HUES48 (cell line): ENCODE results near the gene IER5.

Experiments used
- H3K27ac ChIP-seq: one replicate; pipeline ENCODE4 v1.7.0; 2013; ENCODE audit warnings: low read depth, low read length, inconsistent platforms
- H3K27me3 ChIP-seq: 2 replicates; pipeline ENCODE4 v1.6.1; 2013; ENCODE audit warnings: mild to moderate bottlenecking, low read length; ENCODE audit not compliant: control insufficient read depth, insufficient read depth
- H3K36me3 ChIP-seq: 2 replicates; pipeline ENCODE4 v1.6.1; 2013; ENCODE audit warnings: low read length; ENCODE audit not compliant: control insufficient read depth, insufficient read depth
- H3K4me1 ChIP-seq: 2 replicates; pipeline ENCODE4 v1.6.1; 2013; ENCODE audit warnings: mild to moderate bottlenecking, low read length; ENCODE audit not compliant: control insufficient read depth, insufficient read depth
- H3K4me3 ChIP-seq: 2 replicates; pipeline ENCODE4 v1.5.1; 2013; ENCODE audit warnings: mild to moderate bottlenecking, low read depth, low read length
- H3K9ac ChIP-seq: 2 replicates; pipeline ENCODE4 v1.6.1; 2013; ENCODE audit warnings: mild to moderate bottlenecking, low read depth, low read length, moderate library complexity
- H3K9me3 ChIP-seq: 2 replicates; pipeline ENCODE4 v1.6.1; 2013; ENCODE audit warnings: low read length; ENCODE audit not compliant: control insufficient read depth, insufficient read depth

Gene IER5

GRCh38 chr1:181099152-181100014 is 10.9 kb downstream of the IER5 start:
- H3K4me1 ChIP-seq: peaks cover 83% of the 10 kb centered on the region
- no peaks in the 10 kb centered on the region for H3K36me3 ChIP-seq
- no peaks in the 10 kb centered on the region for H3K9me3 ChIP-seq
- H3K27ac ChIP-seq: peak overlapping the region; percentile 99
- H3K9ac ChIP-seq: no peak overlapping the region
- H3K4me3 ChIP-seq: peak overlapping the region; percentile 33; the same call in 1 of the 2 replicates
- peaks cover 80% of the 10 kb centered on the region for H3K27me3 ChIP-seq

DNA sequence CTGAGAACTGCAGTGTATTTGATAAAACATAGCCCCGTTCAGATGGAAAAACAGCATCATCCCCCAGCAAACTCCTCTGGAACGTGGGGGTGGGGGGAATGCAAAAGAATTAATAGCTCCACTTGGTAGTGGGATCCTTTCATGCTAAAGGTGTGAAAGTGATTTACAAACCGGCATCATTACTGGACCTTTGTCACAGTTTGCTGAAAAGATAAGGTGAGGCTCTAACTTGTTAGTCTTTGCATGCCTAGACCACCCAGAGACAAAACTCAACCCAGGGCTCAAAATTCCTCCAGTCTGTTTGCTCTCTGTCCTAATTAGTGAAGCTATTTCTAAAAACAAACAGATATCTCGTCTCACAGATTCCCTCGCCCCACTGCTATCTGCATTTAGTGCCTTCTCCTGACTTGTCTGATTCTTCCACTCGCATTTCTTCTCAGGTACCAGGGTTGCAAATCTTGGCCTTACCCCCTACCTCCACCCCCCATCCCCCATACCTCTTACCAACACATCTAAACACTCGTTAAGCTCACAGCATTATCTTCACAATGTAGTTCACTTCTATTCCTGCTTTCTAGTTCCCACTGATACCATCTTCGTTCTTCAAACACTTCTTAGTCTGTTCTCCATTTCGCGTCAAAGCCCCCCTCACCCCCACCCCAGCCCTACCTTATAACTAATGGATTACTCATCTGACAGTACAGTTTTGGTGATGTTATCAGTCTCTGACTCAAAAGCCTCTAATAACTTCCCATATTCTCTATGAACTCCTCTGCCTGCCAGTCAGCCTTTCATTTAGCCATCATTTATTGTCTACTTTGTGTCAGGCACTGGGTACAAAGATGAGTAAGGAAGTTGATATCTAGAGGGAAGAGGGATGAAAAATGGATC is 11.8 kb downstream of the IER5 start:
- peaks cover 84% of the 10 kb centered on the region for H3K27me3 ChIP-seq
- peak overlapping the region; percentile 33; the same call in 1 of the 2 replicates for H3K4me3 ChIP-seq
- peaks cover 79% of the 10 kb centered on the region for H3K4me1 ChIP-seq
- H3K27ac ChIP-seq: peak overlapping the region; percentile 99
- H3K9me3 ChIP-seq: no peaks in the 10 kb centered on the region
- H3K36me3 ChIP-seq: no peaks in the 10 kb centered on the region
- H3K9ac ChIP-seq: no peak overlapping the region

DNA sequence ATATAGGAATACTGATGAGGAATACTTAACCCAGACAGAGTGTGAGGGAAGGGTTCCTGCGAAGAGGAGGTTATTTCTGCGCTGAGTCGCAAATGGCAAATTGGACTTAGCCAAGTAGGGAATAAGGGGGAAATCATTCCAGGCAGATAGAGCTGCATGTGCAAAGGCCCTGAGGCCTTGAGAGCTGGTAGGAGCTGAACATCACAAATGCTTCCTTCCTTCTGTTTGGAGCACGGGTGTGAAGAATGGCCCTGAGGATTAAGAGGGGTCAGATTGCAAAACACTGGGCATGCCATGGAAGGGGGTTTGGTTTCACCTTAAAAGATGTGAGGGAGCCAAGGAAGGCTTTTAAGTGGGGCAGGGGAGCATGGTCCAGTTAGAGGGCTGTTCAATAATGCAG is 12.4 kb downstream of the IER5 start:
- Histone ChIP-seq H3K36me3 (no peaks in the 10 kb centered on the region), H3K27ac (peak overlapping the region; percentile 99), H3K4me1 (peaks cover 75% of the 10 kb centered on the region), H3K9ac (no peak overlapping the region), H3K4me3 (peak overlapping the region; percentile 63), H3K27me3 (peaks cover 82% of the 10 kb centered on the region), H3K9me3 (no peaks in the 10 kb centered on the region)

- Histone ChIP-seq H3K4me1 (peaks cover 69% of the 10 kb centered on the region), H3K4me3 (peak overlapping the region; percentile 63), H3K9me3 (no peaks in the 10 kb centered on the region), H3K27me3 (peaks cover 82% of the 10 kb centered on the region), H3K27ac (peak overlapping the region; percentile 99), H3K9ac (peak overlapping the region; percentile 61), H3K36me3 (no peaks in the 10 kb centered on the region)
These were observed 13.2 kb downstream of the IER5 start for GRCh38 chr1:181101581-181102226.

- H3K27ac ChIP-seq: no peak overlapping the region
- peaks cover 58% of the 10 kb centered on the region for H3K4me1 ChIP-seq
- no peaks in the 10 kb centered on the region for H3K36me3 ChIP-seq
- peaks cover 82% of the 10 kb centered on the region for H3K27me3 ChIP-seq
- H3K9ac ChIP-seq: no peak overlapping the region
- H3K4me3 ChIP-seq: no peak overlapping the region
- no peaks in the 10 kb centered on the region for H3K9me3 ChIP-seq
These were observed 14.3 kb downstream of the IER5 start for GRCh38 chr1:181102841-181103240.

GRCh38 chr1:181103399-181103798 is 14.9 kb downstream of the IER5 start:
- no peaks in the 10 kb centered on the region for H3K9me3 ChIP-seq
- H3K27ac ChIP-seq: no peak overlapping the region
- no peaks in the 10 kb centered on the region for H3K36me3 ChIP-seq
- peaks cover 58% of the 10 kb centered on the region for H3K4me1 ChIP-seq
- no peak overlapping the region for H3K4me3 ChIP-seq
- no peak overlapping the region for H3K9ac ChIP-seq
- H3K27me3 ChIP-seq: peaks cover 82% of the 10 kb centered on the region

DNA sequence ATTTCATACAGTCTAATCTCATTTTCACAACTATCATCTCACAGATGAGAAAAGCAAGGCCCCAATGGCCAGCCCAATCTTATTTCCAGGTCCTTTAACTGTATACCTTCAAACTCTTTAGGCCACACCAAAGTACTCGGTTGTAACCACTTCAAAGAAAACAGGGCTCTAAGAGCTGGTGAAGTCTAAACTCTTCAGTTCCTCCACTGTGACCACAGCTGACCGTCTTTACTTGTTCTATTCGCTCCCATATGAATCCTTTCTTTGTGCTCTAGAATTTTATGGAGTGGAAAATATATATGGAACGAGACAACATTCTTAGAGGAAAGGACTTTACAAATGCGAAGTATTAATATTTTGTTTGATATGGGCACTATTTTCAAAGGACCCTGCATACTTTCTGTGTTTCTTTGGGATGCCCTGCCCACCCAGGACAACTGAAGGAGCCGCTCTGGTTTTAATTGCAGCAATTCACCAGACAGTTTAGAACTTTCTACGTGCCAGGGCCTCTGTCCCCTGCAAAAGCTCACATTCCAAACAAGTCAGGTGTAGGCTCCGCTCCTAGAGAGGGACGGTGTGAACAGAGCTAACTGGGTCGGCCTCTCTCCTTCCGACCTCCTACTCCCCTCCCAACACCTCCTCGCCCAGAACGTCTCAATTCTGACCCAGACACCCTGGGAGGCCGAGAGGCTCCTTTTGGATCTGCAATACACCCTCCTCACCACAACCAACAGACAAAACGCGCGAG is 15.7 kb downstream of the IER5 start:
- H3K9ac ChIP-seq: peak overlapping the region; percentile 56
- peak overlapping the region; percentile 91 for H3K27ac ChIP-seq
- no peaks in the 10 kb centered on the region for H3K36me3 ChIP-seq
- H3K27me3 ChIP-seq: peaks cover 82% of the 10 kb centered on the region
- peaks cover 53% of the 10 kb centered on the region for H3K4me1 ChIP-seq
- H3K4me3 ChIP-seq: peak overlapping the region; percentile 73
- no peaks in the 10 kb centered on the region for H3K9me3 ChIP-seq

- Histone ChIP-seq H3K9ac (peak overlapping the region; percentile 56), H3K27me3 (peaks cover 78% of the 10 kb centered on the region), H3K4me3 (peak overlapping the region; percentile 73), H3K4me1 (peaks cover 52% of the 10 kb centered on the region), H3K27ac (peak overlapping the region; percentile 91), H3K9me3 (no peaks in the 10 kb centered on the region), H3K36me3 (no peaks in the 10 kb centered on the region)
These were observed 16.3 kb downstream of the IER5 start for GRCh38 chr1:181104790-181105133.

DNA sequence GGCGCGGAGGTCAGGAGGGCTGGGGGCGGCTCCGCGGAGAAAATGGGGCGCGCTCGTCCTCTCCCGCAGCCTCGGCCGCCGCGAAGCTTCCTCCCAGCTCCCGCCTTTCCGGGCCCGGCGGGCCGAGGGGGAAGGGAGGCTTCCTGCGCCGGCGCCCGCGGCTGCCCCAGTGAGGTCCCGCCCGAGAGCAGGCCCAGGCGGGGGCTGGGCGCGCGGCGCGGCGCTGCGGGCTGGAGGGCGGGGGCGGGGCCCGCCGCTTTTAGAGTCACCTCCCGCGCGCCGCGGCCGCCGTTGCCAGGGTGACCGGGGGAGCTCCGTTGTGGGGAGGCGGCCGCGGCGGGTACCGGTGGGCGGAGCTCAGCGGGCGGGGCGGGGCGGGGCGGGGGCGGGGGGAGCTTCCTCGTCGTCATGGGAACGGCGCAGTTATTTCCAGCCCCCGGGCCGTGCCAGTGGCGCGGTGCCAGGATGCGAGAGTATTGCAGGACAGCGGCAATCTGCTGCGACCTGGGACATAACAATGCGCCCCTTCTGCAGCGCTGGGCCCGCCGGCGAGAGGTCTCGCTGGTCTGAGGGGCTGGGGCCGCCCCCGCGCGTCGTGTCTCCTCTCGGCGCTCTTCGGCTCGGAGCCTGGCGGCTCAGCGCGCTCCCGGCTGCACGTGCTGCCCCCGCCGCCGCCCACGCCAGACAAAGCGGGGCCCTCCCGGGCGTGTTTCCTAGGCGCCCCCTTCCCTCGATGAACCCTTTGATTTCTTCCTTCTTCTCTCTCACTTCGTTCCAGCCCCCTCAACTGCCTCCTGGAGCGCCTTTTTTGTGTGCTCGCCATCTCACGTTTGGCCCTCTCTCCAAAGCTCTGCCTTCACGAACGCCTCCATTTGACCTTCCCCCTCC is 16.9 kb downstream of the IER5 start:
- Histone ChIP-seq H3K4me3 (peak overlapping the region; percentile 73), H3K9ac (peak overlapping the region; percentile 56), H3K27ac (peak overlapping the region; percentile 91), H3K36me3 (no peaks in the 10 kb centered on the region), H3K4me1 (peaks cover 49% of the 10 kb centered on the region), H3K9me3 (no peaks in the 10 kb centered on the region), H3K27me3 (peaks cover 72% of the 10 kb centered on the region)

GRCh38 chr1:181106022-181106312 is 17.5 kb downstream of the IER5 start:
- Histone ChIP-seq H3K9ac (no peak overlapping the region), H3K4me1 (peaks cover 43% of the 10 kb centered on the region), H3K4me3 (peak overlapping the region; percentile 66), H3K27me3 (peaks cover 66% of the 10 kb centered on the region), H3K9me3 (no peaks in the 10 kb centered on the region), H3K36me3 (no peaks in the 10 kb centered on the region), H3K27ac (peak overlapping the region; percentile 54)
